Putamen (tissue), 1 donor: ENCODE measurements around the gene LCE1B.

ENCODE experiments used
- DNase-seq: peaks from one replicate; pipeline ENCODE4 v3.0.0-alpha.2; 2016; ENCODE audit warnings: low spot score

The LCE1B gene, protein sequence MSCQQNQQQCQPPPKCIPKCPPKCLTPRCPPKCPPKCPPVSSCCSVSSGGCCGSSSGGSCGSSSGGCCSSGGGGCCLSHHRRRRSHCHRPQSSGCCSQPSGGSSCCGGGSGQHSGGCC

DNA sequence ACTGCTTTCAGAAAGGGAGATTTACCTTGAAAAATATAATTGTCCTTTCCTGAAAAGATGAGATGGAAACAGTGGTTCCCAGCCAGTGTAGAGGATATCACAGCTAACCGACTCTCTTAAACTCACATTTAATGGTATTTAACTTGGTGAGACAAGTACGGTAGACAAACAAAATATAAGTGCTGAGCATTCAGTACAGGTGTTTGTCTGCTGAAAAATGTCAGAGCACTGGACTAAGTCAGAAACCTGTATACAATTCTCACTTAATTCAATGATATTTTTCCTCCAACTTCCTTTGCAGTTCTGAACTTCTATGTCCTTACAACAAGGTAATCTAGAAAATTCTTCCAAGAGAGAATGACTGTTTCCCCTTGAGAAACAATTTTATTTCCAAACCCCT, at the start of gene LCE1B:
Gene LCE1B, plus strand, starts transcription at position 301 of the 400 bp plus-strand sequence. CDS start 476 bp downstream, outside the sequence.
- no peak for DNase-seq

DNA sequence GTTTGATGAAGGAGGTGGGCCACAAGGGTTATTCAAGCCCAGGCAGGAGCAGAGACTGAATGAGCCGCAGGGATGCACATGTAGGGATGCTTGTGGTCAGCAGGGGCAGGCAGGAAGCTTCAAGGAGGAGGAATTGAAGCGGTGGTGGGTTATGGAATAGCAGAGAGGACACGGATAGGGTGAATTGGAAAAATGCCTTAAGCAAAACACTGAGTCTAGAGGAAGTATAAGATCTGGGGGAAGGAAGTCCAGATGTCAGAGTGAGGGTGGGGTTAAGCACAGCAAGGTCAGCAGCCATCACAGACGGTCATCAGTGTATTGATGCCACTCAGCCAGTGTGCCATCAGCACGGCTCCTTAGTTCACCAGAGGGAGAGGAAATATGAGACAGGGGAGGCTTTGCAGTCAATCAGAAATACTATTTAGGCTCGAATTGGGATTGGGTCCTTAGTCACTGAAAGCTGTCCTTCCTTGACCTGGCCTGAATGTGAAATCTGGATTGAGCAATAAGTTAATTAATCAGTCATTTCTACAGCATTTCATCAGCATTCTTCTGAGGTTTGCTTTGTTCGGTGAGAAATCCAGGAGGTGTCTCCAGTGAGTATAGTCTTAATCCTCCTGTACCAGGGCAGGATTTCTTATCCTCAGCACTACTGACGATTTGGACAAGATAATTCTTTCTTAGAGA, 42.8 kb upstream of the LCE1B start:
- DNase-seq: no peak

DNA sequence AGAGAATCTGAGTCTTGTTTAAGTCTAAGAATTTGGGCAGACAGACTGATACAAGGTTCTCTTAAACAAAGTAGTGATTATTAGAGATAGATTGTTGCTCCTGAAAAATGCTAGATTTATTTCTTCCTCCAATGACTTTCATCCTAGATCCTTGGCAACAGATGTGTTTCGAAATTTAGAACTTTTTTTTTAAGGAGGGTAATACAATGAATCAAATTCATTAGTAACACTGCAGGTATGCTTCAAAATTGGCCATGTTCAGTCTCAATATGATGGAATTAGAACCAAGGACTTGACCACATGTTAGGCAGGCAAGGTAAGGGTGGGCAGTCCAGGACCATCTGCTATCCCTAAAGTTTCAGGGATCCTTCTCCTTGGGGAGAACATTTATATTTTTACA, 41.4 kb upstream of the LCE1B start:
- DNase-seq: no peak

DNA sequence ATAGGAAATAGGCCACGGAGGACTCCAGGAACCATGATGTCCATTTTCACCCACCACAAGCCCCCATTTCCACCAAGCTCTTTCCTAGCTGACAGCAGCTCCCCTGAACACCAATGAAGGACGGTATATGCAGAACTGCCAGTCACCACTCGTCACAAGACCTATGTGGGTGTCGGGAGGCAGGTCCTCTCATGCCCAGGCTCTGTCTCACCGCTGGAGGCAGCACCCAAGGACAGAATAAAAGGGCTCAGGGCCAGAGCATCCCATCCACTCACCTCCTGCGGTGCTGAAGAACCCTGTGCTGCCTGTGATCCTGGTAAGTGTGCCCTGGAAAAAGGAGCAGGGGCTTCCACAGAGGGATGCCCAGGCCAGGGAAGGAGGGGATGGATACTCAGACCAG, 36.9 kb upstream of the LCE1B start, which contains the start of gene LCE1F:
Gene LCE1F, plus strand, starts transcription at position 266 of the 400 bp plus-strand sequence. CDS start 1,232 bp downstream, outside the sequence.
- no peak for DNase-seq

DNA sequence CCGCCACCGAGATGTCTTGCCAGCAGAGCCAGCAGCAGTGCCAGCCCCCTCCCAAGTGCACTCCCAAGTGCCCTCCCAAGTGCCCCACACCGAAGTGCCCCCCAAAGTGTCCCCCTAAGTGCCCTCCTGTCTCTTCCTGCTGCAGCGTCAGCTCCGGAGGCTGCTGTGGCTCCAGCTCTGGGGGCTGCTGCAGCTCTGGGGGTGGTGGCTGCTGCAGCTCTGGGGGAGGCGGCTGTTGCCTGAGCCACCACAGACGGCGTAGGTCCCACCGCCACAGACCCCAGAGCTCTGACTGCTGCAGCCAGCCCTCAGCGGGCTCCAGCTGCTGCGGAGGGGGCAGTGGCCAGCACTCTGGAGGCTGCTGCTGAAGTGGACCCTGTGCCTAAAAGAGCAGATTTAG, 35.4 kb upstream of the LCE1B start:
- DNase-seq: no peak

DNA sequence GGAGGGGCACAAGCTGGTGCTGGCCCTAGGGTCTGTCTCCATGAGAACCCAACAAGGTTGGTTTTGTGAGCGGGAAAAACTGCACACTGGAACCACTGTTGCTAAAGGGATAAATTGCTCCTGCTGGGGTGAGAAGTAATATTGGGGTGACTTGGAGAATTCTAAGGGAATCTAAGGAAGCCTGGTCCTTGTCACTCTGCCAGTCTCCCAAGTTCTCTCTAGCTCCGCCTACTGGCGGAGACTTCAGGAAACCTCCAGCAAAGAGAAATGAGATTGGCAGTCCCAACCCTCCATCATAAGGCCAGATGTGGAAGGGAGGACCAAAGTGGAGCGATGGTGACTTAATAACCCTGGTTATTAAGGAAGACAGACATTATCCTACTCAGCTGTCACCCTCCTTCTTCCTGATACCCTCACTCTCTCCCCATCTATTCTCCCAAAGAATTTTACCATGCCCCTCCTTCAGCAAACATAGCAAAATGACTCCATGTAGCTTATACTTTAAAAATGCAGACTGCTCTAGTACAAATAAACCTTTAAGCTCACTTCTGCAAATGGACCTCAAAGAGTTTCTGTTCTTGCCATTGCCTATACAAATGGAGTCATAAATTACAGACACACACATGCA, 34.1 kb upstream of the LCE1B start:
- no peak for DNase-seq

DNA sequence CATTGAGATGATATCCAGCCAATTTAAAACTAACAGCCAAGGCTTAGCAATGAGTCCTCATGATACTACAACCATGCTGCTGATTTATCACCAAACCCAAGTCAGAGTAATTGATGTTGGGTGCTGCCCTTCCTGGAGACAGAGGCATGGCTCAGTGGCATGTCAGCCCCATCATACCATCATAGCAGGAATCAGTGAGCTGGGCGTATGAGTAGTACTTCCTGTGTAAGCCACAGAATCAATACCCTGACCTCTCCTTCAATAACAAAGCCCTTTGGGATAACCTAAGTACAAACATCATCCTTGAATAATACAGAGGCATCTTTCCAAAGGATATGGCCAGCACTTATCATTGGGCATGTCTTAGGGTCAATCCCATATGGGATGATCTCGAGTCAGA, 28.7 kb upstream of the LCE1B start:
- DNase-seq: no peak

DNA sequence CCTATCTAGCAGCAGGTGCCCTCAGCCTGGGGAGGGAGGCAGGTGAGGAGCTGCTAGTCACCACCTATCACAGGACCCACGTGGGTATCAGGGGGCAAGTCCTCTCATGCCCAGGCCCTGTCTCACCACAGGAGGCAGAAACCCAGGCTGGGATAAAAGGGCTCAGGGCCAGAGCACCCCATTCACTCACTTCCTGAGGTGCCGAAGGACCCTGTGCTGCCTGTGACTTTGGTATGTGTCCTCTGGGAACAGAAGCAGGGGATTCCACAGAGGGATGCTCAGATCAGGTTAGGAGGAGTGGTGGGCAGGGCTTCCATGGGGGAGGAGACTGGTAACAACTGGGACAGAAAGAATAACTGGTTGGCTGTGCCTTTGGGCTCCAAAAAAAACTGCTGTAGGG, 25.7 kb upstream of the LCE1B start, which contains the start of gene LCE1E:
Gene LCE1E, plus strand, starts transcription at position 181 of the 400 bp plus-strand sequence. CDS start 1,043 bp downstream, outside the sequence.
- DNase-seq: no peak

DNA sequence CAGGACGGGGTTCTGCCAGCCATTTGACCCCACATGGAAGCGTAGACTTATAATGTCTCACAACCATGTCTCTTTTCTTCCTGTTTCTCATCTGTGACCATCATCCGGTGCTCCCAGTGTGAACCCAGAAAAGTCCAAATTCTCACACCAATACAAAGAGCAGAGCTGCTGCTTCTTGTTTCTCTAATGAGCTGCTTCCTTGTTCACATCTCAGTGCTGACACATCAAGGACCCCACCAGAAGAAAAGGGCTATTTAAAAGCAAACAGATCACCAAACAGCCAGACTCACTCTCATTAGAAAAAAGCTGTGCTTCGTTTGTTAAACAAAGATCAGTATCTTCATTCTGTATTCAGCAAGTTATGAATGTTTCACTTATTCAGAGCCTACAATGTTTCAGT, 16.1 kb upstream of the LCE1B start:
- no peak for DNase-seq

DNA sequence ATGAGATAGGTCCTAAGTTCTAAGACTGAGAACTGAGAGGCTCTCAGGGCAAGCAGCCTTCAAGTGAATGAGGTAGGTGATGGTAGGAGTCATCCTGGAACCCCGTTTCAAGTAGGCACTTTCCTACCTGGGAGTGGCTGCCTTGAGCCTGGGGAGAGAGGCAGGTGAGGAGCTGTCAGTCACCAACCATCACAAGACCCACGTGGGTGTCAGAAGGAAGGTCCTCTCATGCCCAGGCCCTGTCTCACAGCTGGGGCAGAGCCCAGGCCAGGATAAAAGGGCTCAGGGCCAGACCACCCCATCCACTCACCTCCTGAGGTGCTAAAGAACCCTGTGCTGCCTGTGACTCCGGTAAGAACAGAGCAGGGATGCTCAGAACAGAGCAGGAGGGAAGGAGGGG, 15.3 kb upstream of the LCE1B start, which contains the start of gene LCE1D:
Gene LCE1D, plus strand, starts transcription at position 301 of the 400 bp plus-strand sequence. CDS start 1,074 bp downstream, outside the sequence.
- DNase-seq: no peak

DNA sequence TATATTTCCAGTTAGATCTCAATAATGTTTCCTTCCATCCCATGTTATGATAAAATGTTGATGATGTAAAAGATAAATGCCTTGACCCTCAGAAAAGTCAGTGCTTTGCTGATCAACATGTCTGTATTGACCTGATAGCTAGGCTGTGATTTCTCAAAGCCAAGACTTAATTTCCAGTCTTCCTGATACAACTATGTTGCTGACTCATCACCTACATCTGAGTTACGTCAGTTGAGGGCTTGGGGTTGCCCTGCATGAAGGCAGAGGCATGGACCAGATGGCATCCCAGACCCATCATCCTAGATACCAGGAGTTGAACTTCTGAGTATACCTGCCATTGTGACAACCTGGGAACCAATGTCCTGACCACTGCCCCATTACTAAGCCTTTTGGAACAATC, 10.4 kb upstream of the LCE1B start:
- DNase-seq: no peak

DNA sequence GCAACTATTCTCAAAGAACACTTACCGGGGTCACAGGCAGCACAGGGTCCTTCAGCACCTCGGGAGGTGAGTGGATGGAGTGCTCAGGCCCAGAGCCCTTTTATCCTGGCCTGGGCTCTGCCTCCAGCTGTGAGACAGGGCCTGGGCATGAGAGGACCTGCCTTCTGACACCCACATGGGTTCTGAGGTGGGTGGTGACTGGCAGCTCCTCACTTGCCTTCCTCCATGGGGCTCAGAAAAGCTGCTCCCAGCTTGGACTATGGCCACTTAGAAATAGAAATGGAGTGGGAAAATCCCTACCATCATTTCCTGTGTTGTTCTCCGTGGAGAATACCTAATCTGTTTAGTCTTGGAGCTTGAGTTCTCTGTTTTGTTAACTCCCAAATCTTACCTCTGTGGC, 5.2 kb upstream of the LCE1B start, which contains the start of gene LCE1C:
Gene LCE1C, minus strand, starts transcription at position 76 of the 400 bp plus-strand sequence. CDS start 1,173 bp downstream, outside the sequence.
- no peak for DNase-seq

DNA sequence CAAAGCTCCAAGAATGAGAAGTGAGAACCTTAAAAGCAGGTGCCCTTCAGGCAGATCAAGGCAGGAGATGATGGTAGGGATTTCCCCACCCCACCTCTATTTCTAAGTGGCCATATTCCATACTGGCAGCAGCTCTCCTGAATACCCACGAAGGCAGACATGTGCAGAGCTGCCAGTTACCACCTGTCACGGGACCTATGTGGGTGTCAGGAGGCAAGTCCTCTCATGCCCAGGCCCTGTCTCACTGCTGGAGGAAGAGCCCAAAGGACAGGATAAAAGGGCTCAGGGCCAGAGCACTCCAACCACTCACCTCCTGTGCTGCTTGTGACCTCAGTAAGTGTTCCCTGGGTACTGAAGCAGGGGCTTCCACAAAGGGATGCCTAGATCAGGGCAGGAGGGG, 721 bp upstream of the LCE1B start:
- DNase-seq: no peak

DNA sequence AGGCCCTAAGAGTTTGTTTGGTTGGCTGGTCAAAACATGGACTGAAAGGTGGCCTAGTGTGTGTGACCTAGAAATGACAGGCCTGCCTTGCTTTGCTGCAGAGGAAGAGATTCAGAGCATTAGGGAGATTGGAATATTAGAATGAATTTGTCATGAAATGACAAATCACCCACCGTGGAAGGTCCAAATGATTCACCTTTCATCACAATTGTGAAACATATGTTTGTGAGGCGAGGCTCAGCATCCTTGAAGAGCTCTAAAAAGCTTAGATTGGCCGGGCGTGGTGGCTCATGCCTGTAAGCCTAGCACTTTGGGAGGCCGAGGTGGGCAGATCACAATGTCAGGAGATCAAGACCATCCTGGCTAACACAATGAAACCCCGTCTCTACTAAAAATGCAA, 5.5 kb downstream of the LCE1B start:
- no peak for DNase-seq

DNA sequence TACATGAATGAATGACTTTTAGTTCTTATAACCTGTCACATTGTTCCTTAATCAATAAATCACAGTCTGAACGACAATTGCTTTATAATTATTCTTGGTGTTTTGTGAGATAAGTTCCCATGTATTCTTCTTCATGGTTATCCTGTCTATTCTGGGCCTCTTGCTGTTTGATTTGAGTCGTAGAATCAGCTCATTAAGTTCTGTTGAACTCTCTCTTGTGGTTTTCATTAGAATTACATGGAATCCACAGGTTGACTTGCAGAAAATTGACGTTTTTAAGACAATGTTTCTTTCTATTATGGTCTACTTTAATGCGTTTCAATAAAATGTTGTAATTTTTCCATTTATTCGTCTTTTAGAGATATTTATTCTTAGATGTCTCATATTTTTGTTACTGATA, 11.5 kb downstream of the LCE1B start:
- no peak for DNase-seq

DNA sequence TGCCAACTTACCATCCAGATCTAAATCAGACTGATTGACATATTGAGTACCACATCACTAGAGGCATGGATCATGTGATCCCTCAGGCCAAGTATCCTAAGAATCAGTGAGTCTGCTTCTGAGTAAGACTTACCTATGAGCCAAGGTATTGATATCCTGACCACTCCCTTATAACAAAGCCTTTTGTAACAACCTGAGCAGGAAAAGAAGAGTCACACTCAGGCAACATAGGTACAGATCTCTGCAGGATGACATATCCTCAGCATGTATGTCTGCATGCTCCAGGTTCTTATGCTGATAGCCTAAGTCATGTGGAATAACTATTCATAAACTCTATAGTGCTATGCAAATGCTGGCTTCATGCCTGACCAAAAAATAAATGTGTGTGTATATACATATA, 13.2 kb downstream of the LCE1B start:
- DNase-seq: no peak

DNA sequence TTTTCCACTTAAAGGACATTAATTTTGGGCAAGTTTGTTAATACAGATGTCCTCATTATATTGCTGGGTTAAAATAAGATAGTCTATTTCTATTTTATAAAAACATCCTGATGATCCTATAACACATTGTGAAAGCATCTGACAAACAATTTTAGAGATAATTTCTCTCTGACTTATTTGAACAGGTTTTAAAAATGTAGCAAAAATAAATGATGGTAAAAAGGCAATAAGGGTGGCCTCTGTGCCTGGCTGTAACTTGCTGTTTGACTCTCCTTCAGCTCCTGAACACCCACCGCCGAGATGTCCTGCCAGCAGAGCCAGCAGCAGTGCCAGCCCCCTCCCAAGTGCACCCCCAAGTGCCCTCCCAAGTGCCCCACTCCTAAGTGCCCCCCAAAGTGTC, 15.4 kb downstream of the LCE1B start, which contains the start of gene LCE1A:
Gene LCE1A, plus strand, starts transcription at position 301 of the 400 bp plus-strand sequence. Its CDS starts 0 bp downstream, at position 301.
- no peak for DNase-seq

DNA sequence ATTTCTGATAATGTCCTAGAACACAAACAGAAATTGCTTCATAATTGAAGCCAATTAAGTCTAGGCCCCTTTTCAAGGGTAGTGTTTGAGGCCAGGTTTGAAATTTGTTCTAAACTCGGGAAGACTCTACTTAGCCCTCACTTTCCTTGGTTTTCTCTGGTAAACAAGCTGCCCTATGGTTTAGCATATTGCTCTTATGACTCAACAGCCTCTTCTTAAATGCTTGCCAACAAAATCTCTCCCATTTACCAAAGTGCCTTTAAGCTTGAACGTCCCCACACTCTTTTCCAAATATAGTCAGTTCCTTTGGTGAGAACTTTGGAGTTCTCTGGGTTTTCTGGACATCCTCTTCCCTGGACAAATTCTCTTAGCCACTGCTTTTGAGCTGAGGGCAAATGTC, 25.1 kb downstream of the LCE1B start:
- no peak for DNase-seq

DNA sequence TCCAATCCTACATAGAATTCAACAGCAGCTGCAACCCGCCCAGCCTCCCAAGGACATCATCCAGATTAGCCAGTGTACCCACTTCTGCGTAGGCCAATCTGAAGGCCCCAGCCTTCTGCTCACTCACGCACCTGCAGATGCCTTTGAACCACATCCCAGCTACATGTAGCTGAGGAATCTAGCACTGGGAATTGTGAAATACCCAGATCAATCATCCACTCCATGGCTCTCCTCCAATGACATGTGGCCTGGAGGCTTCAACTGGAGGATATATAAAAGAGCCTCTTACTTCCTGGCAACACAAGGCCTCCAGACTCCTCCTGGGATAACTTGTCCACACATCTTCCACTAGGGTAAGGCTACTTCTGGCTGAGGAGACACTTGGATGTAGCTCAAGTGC, 30.8 kb downstream of the LCE1B start, which contains the start of gene LCE6A:
Gene LCE6A, plus strand, starts transcription at position 301 of the 400 bp plus-strand sequence. CDS start 665 bp downstream, outside the sequence.
- DNase-seq: no peak

DNA sequence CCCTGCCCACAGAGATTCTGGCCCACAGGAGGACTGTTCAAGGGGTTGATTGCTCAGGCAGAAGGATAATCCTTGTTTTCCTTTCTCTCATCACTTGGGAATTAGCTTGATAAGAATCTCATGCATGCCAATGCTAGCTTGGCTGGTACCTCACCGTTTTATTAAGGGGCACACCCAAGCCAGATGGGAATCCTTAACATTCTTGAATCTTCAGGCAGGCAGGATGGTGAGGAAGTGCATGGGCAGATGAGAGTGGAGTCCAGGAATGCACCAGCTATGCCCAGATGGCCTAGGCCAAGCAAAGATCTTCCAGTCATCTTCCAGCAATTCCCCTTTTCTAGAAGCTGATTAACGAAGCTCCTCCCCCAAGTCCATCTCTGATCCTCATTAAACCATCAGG, 43.9 kb downstream of the LCE1B start:
- no peak for DNase-seq

DNA sequence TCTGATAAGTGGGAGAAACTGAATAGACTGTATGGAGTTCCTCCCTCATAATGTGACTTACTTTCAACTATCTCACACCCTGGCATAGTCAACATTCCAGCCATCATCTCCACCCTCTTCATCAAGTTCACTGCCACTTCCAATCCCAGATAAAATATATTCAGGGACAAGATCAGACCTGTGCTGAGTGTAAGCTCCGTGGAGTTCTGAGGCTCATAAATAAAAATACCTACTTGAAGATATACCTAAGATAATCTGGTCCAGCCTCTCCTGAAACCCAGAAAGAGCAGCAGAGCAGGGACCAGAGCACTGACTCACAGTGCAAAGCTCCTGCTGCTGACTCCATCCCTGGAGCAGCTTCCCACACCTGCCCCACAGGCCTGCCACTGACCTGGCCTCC, 46.3 kb downstream of the LCE1B start:
- no peak for DNase-seq

DNA sequence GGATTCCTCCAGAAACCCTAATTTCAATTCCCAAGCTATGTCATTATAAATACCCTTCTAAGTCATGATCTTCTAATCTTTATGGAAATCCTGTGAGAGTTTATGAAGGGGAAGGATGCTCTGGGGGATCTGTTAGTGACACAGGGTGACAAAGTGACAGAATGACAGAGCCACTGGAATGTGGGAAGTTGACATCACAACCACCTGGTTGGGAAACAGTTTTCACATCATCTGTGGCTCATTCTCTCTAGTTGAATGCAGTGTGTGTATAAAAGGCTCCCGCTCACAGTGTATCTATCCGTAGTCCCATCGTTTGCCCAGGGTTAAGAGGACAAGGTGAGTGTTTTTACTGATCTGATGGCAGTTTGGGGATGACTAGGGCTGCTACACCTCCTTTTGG, 47.9 kb downstream of the LCE1B start, which contains the start of gene LCE7A:
Gene LCE7A, plus strand, starts transcription at position 301 of the 400 bp plus-strand sequence. CDS start 702 bp downstream, outside the sequence.
- no peak for DNase-seq

DNA sequence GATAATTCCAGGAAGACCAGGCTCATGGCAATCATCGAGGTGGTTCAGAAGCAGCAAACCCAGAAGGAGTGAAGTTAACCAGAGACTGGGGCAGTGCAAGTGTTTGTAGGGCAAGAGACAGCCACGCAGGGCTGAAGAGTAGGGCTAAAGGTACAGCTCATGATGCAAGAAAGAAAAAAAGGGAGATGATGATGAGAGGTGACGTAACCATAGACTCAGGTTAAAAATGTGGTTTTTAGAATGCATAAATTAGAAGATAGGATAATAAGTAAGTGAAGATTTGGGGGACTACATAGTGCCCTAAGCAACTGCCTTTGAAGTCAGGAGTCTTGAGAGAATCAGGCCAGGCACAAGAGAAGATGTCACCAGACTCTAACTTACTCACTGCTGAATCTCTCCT, 48.4 kb downstream of the LCE1B start:
- DNase-seq: no peak
